ENCODE measurements around the gene TCAP.

- TF ChIP-seq POLR2A (IDR thresholded peaks at IDR 0.05) = no peak
- TF ChIP-seq CTCF (IDR thresholded peaks at IDR 0.05) = no peak
Measured at GRCh38 chr17:39684369-39685192, 19.4 kb downstream of the TCAP start.
